HG03521 (cell line): ENCODE results near the gene TNS4.

Experiments
- ATAC-seq: cut with Tn5 transposase; IDR thresholded peaks from one replicate; pipeline ENCODE4 v1.9.1; 2021; ENCODE audit warnings: mild to moderate bottlenecking, moderate library complexity; ENCODE audit not compliant: unreplicated experiment

TNS4 gene

GRCh38 chr17:40460604-40460967 lies 40.8 kb downstream of the TNS4 start:
- no peak for ATAC-seq

GRCh38 chr17:40459636-40460603 lies 41.5 kb downstream of the TNS4 start:
- no peak for ATAC-seq

GRCh38 chr17:40458851-40459482 lies 42.5 kb downstream of the TNS4 start:
- ATAC-seq, result no peak

GRCh38 chr17:40457964-40458791 lies 43.2 kb downstream of the TNS4 start:
- ATAC-seq, result no peak

GRCh38 chr17:40457369-40457768 lies 44.1 kb downstream of the TNS4 start:
- ATAC-seq, result no peak

GRCh38 chr17:40456396-40456951 lies 44.9 kb downstream of the TNS4 start:
- no peak for ATAC-seq

- ATAC-seq, result no peak
Observed at GRCh38 chr17:40454613-40454995, 46.8 kb downstream of the TNS4 start.

GRCh38 chr17:40453881-40454612 lies 47.4 kb downstream of the TNS4 start:
- no peak for ATAC-seq

- no peak for ATAC-seq
Observed at GRCh38 chr17:40452921-40453378, 48.5 kb downstream of the TNS4 start.

- ATAC-seq, result no peak
Observed at GRCh38 chr17:40452216-40452787, 49.1 kb downstream of the TNS4 start.

GRCh38 chr17:40451420-40451819 lies 50.0 kb downstream of the TNS4 start:
- no peak for ATAC-seq

- ATAC-seq, result no peak
Observed at GRCh38 chr17:40450175-40450574, 51.2 kb downstream of the TNS4 start.

GRCh38 chr17:40448639-40449261 lies 52.7 kb downstream of the TNS4 start:
- no peak for ATAC-seq

GRCh38 chr17:40448213-40448638 lies 53.2 kb downstream of the TNS4 start:
- no peak for ATAC-seq

GRCh38 chr17:40447806-40448205 lies 53.6 kb downstream of the TNS4 start:
- no peak for ATAC-seq

GRCh38 chr17:40447148-40447644 lies 54.2 kb downstream of the TNS4 start:
- ATAC-seq, result no peak

- no peak for ATAC-seq
Observed at GRCh38 chr17:40445751-40446468, 55.5 kb downstream of the TNS4 start.
